Peyer's patch (tissue), 4 donors: ENCODE results near the gene EMC10. TPM values are rescaled to one million over a fixed set of nuclear protein-coding genes. Genes with fewer than 3 reads are reported as not detected.

Experiments
- DNase-seq, 3 donors: peaks; one replicate each; pipeline ENCODE4 v3.0.0-alpha.2; 2017 to 2019
- H3K27ac ChIP-seq, 4 donors: fragments of 200-600 bp; sonication (generic); one replicate each; pipeline ENCODE4 v1.5.1; 2016 to 2019
- H3K27me3 ChIP-seq, 2 donors: fragments of 200-600 bp; sonication (generic); one replicate each; pipeline ENCODE4 v1.5.1; 2019
- H3K36me3 ChIP-seq, 3 donors: fragments of 200-600 bp; sonication (generic); one replicate each; pipeline ENCODE4 v1.5.1; 2016 to 2019
- H3K4me1 ChIP-seq, 4 donors: fragments of 200-600 bp; sonication (generic); one replicate each; pipeline ENCODE4 v1.5.1; 2016 to 2019
- H3K4me3 ChIP-seq, 4 donors: fragments of 200-600 bp; sonication (generic); 1 replicate in 3 of 4; 2 replicates in 1 of 4; pipeline ENCODE4 v1.5.1; 2016 to 2019; ENCODE audit warnings: mild to moderate bottlenecking in 1 of 4
- H3K9me3 ChIP-seq, 4 donors: fragments of 200-600 bp; sonication (generic); one replicate each; pipeline ENCODE4 v1.5.1; 2016 to 2019; ENCODE audit warnings: mild to moderate bottlenecking in 1 of 4
- CTCF ChIP-seq, 6 experiments: fragments of 450-650 bp in 4 of 6; fragments of 200-600 bp in 2 of 6; sonication (generic) in 1 of 6; IDR thresholded peaks; one replicate each; pipeline ENCODE4 v1.5.1; 2017 to 2019; ENCODE audit warnings: antibody characterized with exemption in 6 of 6, mild to moderate bottlenecking in 3 of 6, moderate library complexity in 1 of 6
- POLR2A ChIP-seq, 2 donors: fragments of 450-650 bp; IDR thresholded peaks; one replicate each; pipeline ENCODE4 v1.5.1; 2017; ENCODE audit warnings: antibody characterized with exemption in 2 of 2, mild to moderate bottlenecking in 2 of 2, moderate library complexity in 2 of 2
- total RNA-seq, 4 donors: library from RNA; depleted of rRNA; stranded (reverse); fragments of >200 nt; gene quantifications; one replicate each; pipeline ENCODE4 v1.1.0, GENCODE V29; 2016

Gene EMC10
- total RNA-seq, 4 donors from 2014 or later: 63.5 to 134 (median 117) TPM

- no peak for TF ChIP-seq POLR2A (IDR thresholded peaks at IDR 0.05)
- no peak for TF ChIP-seq CTCF (IDR thresholded peaks at IDR 0.05)
- no peaks in the 10 kb centered on the region for H3K27me3 ChIP-seq
- H3K9me3 ChIP-seq: no peaks in the 10 kb centered on the region
- DNase-seq: no peak
- H3K27ac ChIP-seq: no peak overlapping the region
- no peaks in the 10 kb centered on the region for H3K36me3 ChIP-seq
- no peaks in the 10 kb centered on the region for H3K4me1 ChIP-seq
- H3K4me3 ChIP-seq: no peak overlapping the region
Measured at GRCh38 chr19:50516964-50517703, 40.8 kb downstream of the EMC10 start.

- TF ChIP-seq POLR2A (IDR thresholded peaks at IDR 0.05) (no peak), CTCF (IDR thresholded peaks at IDR 0.05) (no peak)
- H3K27ac ChIP-seq: no peak overlapping the region
- H3K27me3 ChIP-seq: no peaks in the 10 kb centered on the region
- H3K9me3 ChIP-seq: no peaks in the 10 kb centered on the region
- H3K4me1 ChIP-seq: no peaks in the 10 kb centered on the region
- no peak for DNase-seq
- no peaks in the 10 kb centered on the region for H3K36me3 ChIP-seq
- H3K4me3 ChIP-seq: no peak overlapping the region
Measured at GRCh38 chr19:50517704-50518075, 41.4 kb downstream of the EMC10 start.

- DNase-seq: no peak
- no peaks in the 10 kb centered on the region for H3K27me3 ChIP-seq
- TF ChIP-seq CTCF (IDR thresholded peaks at IDR 0.05) (no peak), POLR2A (IDR thresholded peaks at IDR 0.05) (no peak)
Measured at GRCh38 chr19:50518091-50519005, 42.0 kb downstream of the EMC10 start.

GRCh38 chr19:50519006-50519575 is 42.8 kb downstream of the EMC10 start:
- Histone ChIP-seq H3K27me3 (no peaks in the 10 kb centered on the region), H3K9me3 (no peaks in the 10 kb centered on the region), H3K36me3 (no peaks in the 10 kb centered on the region), H3K4me1 (no peaks in the 10 kb centered on the region), H3K27ac (no peak overlapping the region), H3K4me3 (no peak overlapping the region)
- DNase-seq: no peak
- TF ChIP-seq CTCF (IDR thresholded peaks at IDR 0.05) (no peak), POLR2A (IDR thresholded peaks at IDR 0.05) (no peak)

More at GRCh38 chr19:50518091-50519005, 42.0 kb downstream of the EMC10 start:
- Histone ChIP-seq H3K27ac (no peak overlapping the region), H3K9me3 (no peaks in the 10 kb centered on the region), H3K4me1 (no peaks in the 10 kb centered on the region), H3K4me3 (no peak overlapping the region), H3K36me3 (no peaks in the 10 kb centered on the region)

GRCh38 chr19:50520822-50521465 is 44.6 kb downstream of the EMC10 start:
- no peak for TF ChIP-seq POLR2A (IDR thresholded peaks at IDR 0.05)
- TF ChIP-seq CTCF (IDR thresholded peaks at IDR 0.05): no peak
- Histone ChIP-seq H3K4me3 (no peak overlapping the region), H3K9me3 (no peaks in the 10 kb centered on the region), H3K27me3 (no peaks in the 10 kb centered on the region), H3K4me1 (no peaks in the 10 kb centered on the region), H3K36me3 (no peaks in the 10 kb centered on the region), H3K27ac (no peak overlapping the region)
- DNase-seq: no peak
